SK-N-SH (cell line): ENCODE results near the gene TAF6. TPM values are rescaled to one million over a fixed set of nuclear protein-coding genes. Genes with fewer than 3 reads are reported as not detected.

Source experiments
- CTCF ChIA-PET: fragments of 300-600, 350-600 bp; formaldehyde crosslinking; extraction: SDS; loops from one replicate; lab custom pipeline; 2021; lab: Yijun Ruan, JAX
- POLR2A ChIA-PET: fragments of 350-600 bp; sonication (Branson Sonifier 250); formaldehyde crosslinking; extraction: SDS; loops from one replicate; lab custom pipeline; 2020; ENCODE audit warnings: antibody characterized with exemption, inconsistent platforms; lab: Yijun Ruan, JAX
- DNase-seq: peaks from one replicate; pipeline ENCODE4 v3.0.0; 2012
- H2AFZ ChIP-seq: fragments of 200-600 bp; sonication (generic); 2 replicates; pipeline ENCODE4 v1.8.1; 2016; ENCODE audit warnings: antibody characterized with exemption, mild to moderate bottlenecking, low read depth
- H3F3A ChIP-seq: fragments of 200-600 bp; sonication (generic); replicated peaks from 2 replicates; pipeline ENCODE3; 2016; ENCODE audit warnings: antibody characterized with exemption, mild to moderate bottlenecking; ENCODE audit not compliant: insufficient read depth
- H3K27ac ChIP-seq, 2 experiments: fragments of 200-500 bp in 1 of 2; fragments of 200-600 bp in 1 of 2; sonication (Bioruptor generic) in 1 of 2; sonication (generic), shearing (Covaris generic) in 1 of 2; 2 replicates each; pipeline versions ENCODE4 v1.5.1 to v1.6.1; 2014 to 2016; ENCODE audit warnings: low read depth in 2 of 2, inconsistent platforms in 1 of 2, low read length in 1 of 2, mild to moderate bottlenecking in 1 of 2, mixed read lengths in 1 of 2
- H3K27me3 ChIP-seq: fragments of 200-600 bp; sonication (generic), shearing (Covaris generic); 2 replicates; pipeline ENCODE4 v1.6.1; 2016; ENCODE audit warnings: mixed run types; ENCODE audit not compliant: insufficient read depth
- H3K36me3 ChIP-seq, 2 experiments: fragments of 200-500 bp in 1 of 2; fragments of 200-600 bp in 1 of 2; sonication (Bioruptor generic) in 1 of 2; sonication (generic) in 1 of 2; replicated peaks in 1 of 2; 2 replicates each; pipeline versions ENCODE3 to v1.5.1; 2014 to 2016; ENCODE audit warnings: low read length in 1 of 2, mild to moderate bottlenecking in 1 of 2; ENCODE audit not compliant: insufficient read depth in 2 of 2, control insufficient read depth in 1 of 2
- H3K4me1 ChIP-seq, 2 experiments: fragments of 200-500 bp in 1 of 2; fragments of 200-600 bp in 1 of 2; sonication (Bioruptor generic) in 1 of 2; sonication (generic), shearing (Covaris generic) in 1 of 2; 2 replicates each; pipeline versions ENCODE4 v1.5.1 to v1.6.1; 2014 to 2016; ENCODE audit warnings: low read depth in 1 of 2, low read length in 1 of 2, mixed run types in 1 of 2; ENCODE audit not compliant: insufficient read depth in 2 of 2, control insufficient read depth in 1 of 2
- H3K4me2 ChIP-seq: fragments of 200-600 bp; sonication (generic), shearing (Covaris generic); 2 replicates; pipeline ENCODE4 v1.6.1; 2017; ENCODE audit warnings: mixed run types
- H3K4me3 ChIP-seq, 2 experiments: fragments of 200-500 bp in 1 of 2; fragments of 200-600 bp in 1 of 2; sonication (Bioruptor generic) in 1 of 2; sonication (generic), shearing (Covaris generic) in 1 of 2; 2 replicates each; pipeline versions ENCODE4 v1.5.1 to v1.8.1; 2014 to 2016; ENCODE audit warnings: low read depth in 2 of 2, inconsistent platforms in 1 of 2, low read length in 1 of 2, mild to moderate bottlenecking in 1 of 2, mixed read lengths in 1 of 2, moderate library complexity in 1 of 2
- H3K79me2 ChIP-seq: fragments of 200-600 bp; sonication (generic); 2 replicates; pipeline ENCODE4 v1.8.1; 2017; ENCODE audit warnings: mild to moderate bottlenecking; ENCODE audit not compliant: insufficient read depth
- H3K9ac ChIP-seq: fragments of 200-600 bp; sonication (generic); 2 replicates; pipeline ENCODE4 v1.6.1; 2017; ENCODE audit warnings: mixed run types
- H3K9me2 ChIP-seq: fragments of 200-600 bp; sonication (generic); 2 replicates; pipeline ENCODE4 v1.6.1; 2017; ENCODE audit warnings: mixed run types
- H3K9me3 ChIP-seq: fragments of 200-600 bp; sonication (generic); 2 replicates; pipeline ENCODE4 v1.6.1; 2017; ENCODE audit warnings: mixed run types, mild to moderate bottlenecking, moderate library complexity
- H4K20me1 ChIP-seq: fragments of 200-600 bp; sonication (generic); 2 replicates; pipeline ENCODE4 v1.6.1; 2017; ENCODE audit warnings: mild to moderate bottlenecking, mixed run types; ENCODE audit not compliant: insufficient read depth
- CTCF ChIP-seq: fragments of 200-600 bp; sonication (generic); IDR thresholded peaks from 2 replicates; pipeline ENCODE4 v1.6.1; 2017; ENCODE audit warnings: antibody characterized with exemption, mild to moderate bottlenecking, moderate library complexity
- EP300 ChIP-seq, 2 experiments: IDR thresholded peaks; 2 replicates each; pipeline versions ENCODE4 v1.4.0 to v1.6.1; 2012; ENCODE audit warnings: borderline replicate concordance in 1 of 2, low read depth in 1 of 2, low read length in 1 of 2
- FOSL2 ChIP-seq: IDR thresholded peaks from 2 replicates; pipeline ENCODE4 v1.4.0; 2012; ENCODE audit warnings: low read depth, mild to moderate bottlenecking, moderate library complexity, borderline replicate concordance
- FOXJ3 ChIP-seq: sonication (generic); formaldehyde crosslinking; IDR thresholded peaks from 2 replicates; pipeline ENCODE4 v1.5.1; 2020; ENCODE audit warnings: mild to moderate bottlenecking, missing genetic modification reagents
- FOXM1 ChIP-seq: IDR thresholded peaks from 2 replicates; pipeline ENCODE4 v1.4.0; 2012; ENCODE audit warnings: low read depth, mild to moderate bottlenecking
- GATA2 ChIP-seq: sonication (generic); formaldehyde crosslinking; IDR thresholded peaks from 2 replicates; pipeline ENCODE4 v1.5.0; 2020; ENCODE audit warnings: mild to moderate bottlenecking, missing genetic modification reagents
- JUND ChIP-seq: IDR thresholded peaks from 2 replicates; pipeline ENCODE4 v1.4.0; 2012
- MEF2A ChIP-seq: IDR thresholded peaks from 2 replicates; pipeline ENCODE4 v1.4.0; 2012; ENCODE audit warnings: low read depth, borderline replicate concordance
- MXI1 ChIP-seq: IDR thresholded peaks from 2 replicates; pipeline ENCODE4 v1.6.1; 2012; ENCODE audit warnings: mild to moderate bottlenecking, low read depth, low read length, improper control_type of control experiment
- NFIC ChIP-seq: IDR thresholded peaks from 2 replicates; pipeline ENCODE4 v1.4.0; 2012; ENCODE audit warnings: borderline replicate concordance
- NRF1 ChIP-seq: IDR thresholded peaks from 2 replicates; pipeline ENCODE4 v1.6.1; 2012; ENCODE audit warnings: low read depth, mild to moderate bottlenecking, low read length
- PBX3 ChIP-seq: IDR thresholded peaks from 2 replicates; pipeline ENCODE4; 2012
- RCOR1 ChIP-seq: fragments of 150-350 bp; IDR thresholded peaks from 2 replicates; pipeline ENCODE4 v1.6.1; 2017; ENCODE audit warnings: antibody characterized with exemption, low read length
- SMC3 ChIP-seq: IDR thresholded peaks from 2 replicates; pipeline ENCODE4 v1.6.1; 2012; ENCODE audit warnings: low read depth, low read length, improper control_type of control experiment
- TAF1 ChIP-seq: IDR thresholded peaks from 2 replicates; pipeline ENCODE4 v1.6.1; 2012; ENCODE audit warnings: low read depth, mild to moderate bottlenecking, low read length, moderate library complexity, borderline replicate concordance
- TCF12 ChIP-seq: IDR thresholded peaks from 2 replicates; pipeline ENCODE4 v1.4.0; 2012
- TEAD4 ChIP-seq: IDR thresholded peaks from 2 replicates; pipeline ENCODE4 v1.4.0; 2012; ENCODE audit warnings: mild to moderate bottlenecking, borderline replicate concordance; ENCODE audit not compliant: insufficient read depth
- YY1 ChIP-seq: IDR thresholded peaks from 2 replicates; pipeline ENCODE4 v1.4.0; 2012; ENCODE audit warnings: low read depth, mild to moderate bottlenecking
- WGBS: methylation state at CpG from one replicate; pipeline ENCODE4 v1.1.6; 2017; ENCODE audit warnings: low lambda C conversion rate; 5-methylcytosine and 5-hydroxymethylcytosine counted together
- polyA plus RNA-seq, 3 experiments: library from polyadenylated mRNA; depleted of rRNA; stranded (reverse); fragments of >200 nt; gene quantifications; 2 replicates each; pipeline ENCODE4 v1.2.3, GENCODE V29; 2012
- TF ChIP-seq, protein P1 (sequence below): IDR thresholded peaks from 2 replicates; pipeline ENCODE4 v1.4.0; 2012; ENCODE audit warnings: low read depth, borderline replicate concordance
- TF ChIP-seq, protein P2 (sequence below): IDR thresholded peaks from 2 replicates; pipeline ENCODE4 v1.4.0; 2012; ENCODE audit warnings: low read depth

The TAF6 gene
- polyA plus RNA-seq, 1 of the 3 experiments (the other 2 are of a cell fraction) = 70.5 TPM

- H3K4me3 ChIP-seq = no peak overlapping the region
- no peaks in the 10 kb centered on the region for H3K27me3 ChIP-seq
- WGBS = 90% methylated on average over 16 of the region's 16 CpGs
- H3F3A ChIP-seq = peaks cover 18% of the 10 kb centered on the region
- no peaks in the 10 kb centered on the region for H3K9me2 ChIP-seq
- no peak overlapping the region for H2AFZ ChIP-seq
- POLR2A ChIA-PET = interaction anchor here (0.5 to 2.0 kb wide), 5 partner anchors 10 to 37 kb away, joined by 3 to 7 read pairs (median 4); partner anchors contain the start of genes GPC2 and STAG3
- H3K9me3 ChIP-seq = no peaks in the 10 kb centered on the region
- peaks cover 0 to 18% of the 10 kb centered on the region in 2 experiments; a peak in 1 of 4 replicates for H3K4me1 ChIP-seq
- no peak overlapping the region for H3K4me2 ChIP-seq
- H4K20me1 ChIP-seq = no peaks in the 10 kb centered on the region
- peak; percentile 21 for DNase-seq
- no peak for TF ChIP-seq YY1
- no peak for TF ChIP-seq MXI1
- no peak for TF ChIP-seq FOSL2
- no peak for TF ChIP-seq TEAD4
- TF ChIP-seq PBX3 = no peak
- no peak for TF ChIP-seq GATA2 (CRISPR knock-in tag)
- TF ChIP-seq NRF1 = no peak
- TF ChIP-seq CTCF = no peak
- TF ChIP-seq RCOR1 = no peak
- no peak for TF ChIP-seq SMC3
- no peak for TF ChIP-seq FOXJ3 (CRISPR knock-in tag)
- TF ChIP-seq TAF1 = no peak
- TF ChIP-seq JUND = no peak
- TF ChIP-seq NFIC = no peak
- TF ChIP-seq, protein P1, sequence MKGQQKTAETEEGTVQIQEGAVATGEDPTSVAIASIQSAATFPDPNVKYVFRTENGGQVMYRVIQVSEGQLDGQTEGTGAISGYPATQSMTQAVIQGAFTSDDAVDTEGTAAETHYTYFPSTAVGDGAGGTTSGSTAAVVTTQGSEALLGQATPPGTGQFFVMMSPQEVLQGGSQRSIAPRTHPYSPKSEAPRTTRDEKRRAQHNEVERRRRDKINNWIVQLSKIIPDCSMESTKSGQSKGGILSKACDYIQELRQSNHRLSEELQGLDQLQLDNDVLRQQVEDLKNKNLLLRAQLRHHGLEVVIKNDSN = no peak
- TF ChIP-seq MEF2A = no peak
- TF ChIP-seq, protein P2, sequence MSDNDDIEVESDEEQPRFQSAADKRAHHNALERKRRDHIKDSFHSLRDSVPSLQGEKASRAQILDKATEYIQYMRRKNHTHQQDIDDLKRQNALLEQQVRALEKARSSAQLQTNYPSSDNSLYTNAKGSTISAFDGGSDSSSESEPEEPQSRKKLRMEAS = no peak
- no peak for TF ChIP-seq FOXM1
- no peak for TF ChIP-seq TCF12
- no peak for TF ChIP-seq EP300 (IDR thresholded peaks at IDR 0.05; ENCODE audit: borderline replicate concordance in 1 of 2, low read depth in 1 of 2, low read length in 1 of 2)
- TF ChIP-seq, all 33 proteins: peak for 0
- Histone ChIP-seq H3K27ac (no peak overlapping the region), H3K36me3 (no peaks in the 10 kb centered on the region), H3K79me2 (no peaks in the 10 kb centered on the region), H3K9ac (no peak overlapping the region)
- CTCF ChIA-PET = interaction anchor here (1.4 to 4.0 kb wide), 2 partner anchors 8 to 34 kb away, joined by 3 to 39 read pairs; no protein-coding TSS in a partner anchor
These were observed 47.3 kb upstream of the TAF6 start for GRCh38 chr7:100166317-100166940.
